ENCODE measurements around the gene PRXL2A.
A peak's percentile ranks its signal among the peaks of the same experiment; 100 is the strongest.

PRXL2A gene

DNA sequence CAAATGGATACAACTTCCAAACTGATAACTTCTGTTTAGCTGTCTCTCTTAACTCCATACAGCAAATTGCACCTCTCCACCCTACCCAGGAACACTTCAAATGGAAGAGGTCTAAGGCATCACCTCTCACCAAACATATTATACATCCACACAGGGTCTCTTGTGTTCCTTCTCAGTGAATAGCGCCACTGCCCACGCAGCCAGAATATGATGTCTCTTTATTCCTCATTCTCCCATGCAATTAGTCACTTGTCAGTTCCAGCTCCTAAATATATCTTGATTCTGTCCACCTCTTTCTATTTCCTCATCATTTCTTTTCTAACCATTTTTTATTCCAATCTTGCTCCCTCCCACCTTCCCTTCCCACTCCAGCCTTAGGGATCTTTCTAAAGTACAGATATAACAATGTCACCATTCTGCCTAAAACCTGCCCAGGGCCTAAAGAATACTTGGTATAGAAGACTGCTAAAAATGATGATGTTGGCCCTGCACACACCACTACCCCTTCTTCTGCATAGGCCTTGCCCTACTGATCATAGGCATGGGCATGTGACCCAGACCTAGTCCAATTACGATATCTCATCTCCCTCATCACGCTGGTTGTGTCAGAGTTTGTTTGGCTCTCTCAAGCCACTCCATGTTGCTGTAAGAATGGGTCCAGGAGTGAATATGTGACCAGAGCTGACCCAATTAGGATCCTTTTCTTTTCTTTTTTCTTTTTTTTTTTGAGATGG, 40.0 kb downstream of the PRXL2A start:
- Histone ChIP-seq H3K4me1 (ENCODE audit: control insufficient read depth, insufficient read depth, low read length) (no peaks in the 10 kb centered on the region), H3K4me2 (ENCODE audit: low read length) (no peak overlapping the region), H3K9me3 (replicated peaks; ENCODE audit: low read length) (no peaks in the 10 kb centered on the region), H3K9ac (ENCODE audit: low read depth, low read length) (no peak overlapping the region), H3K36me3 (ENCODE audit: insufficient read depth, low read length) (no peaks in the 10 kb centered on the region), H3K4me3 (ENCODE audit: low read length) (no peak overlapping the region), H3K27me3 (ENCODE audit: control insufficient read depth, insufficient read depth, low read length) (peaks cover 37% of the 10 kb centered on the region)

- Histone ChIP-seq H3K4me3 (ENCODE audit: low read length) (no peak overlapping the region), H3K4me1 (ENCODE audit: control insufficient read depth, insufficient read depth, low read length) (no peaks in the 10 kb centered on the region), H3K4me2 (ENCODE audit: low read length) (no peak overlapping the region), H3K36me3 (ENCODE audit: insufficient read depth, low read length) (no peaks in the 10 kb centered on the region), H3K27me3 (ENCODE audit: control insufficient read depth, insufficient read depth, low read length) (peaks cover 37% of the 10 kb centered on the region), H3K9ac (ENCODE audit: low read depth, low read length) (no peak overlapping the region), H3K9me3 (replicated peaks; ENCODE audit: low read length) (no peaks in the 10 kb centered on the region)
Measured at GRCh38 chr10:80449520-80449919, 41.2 kb downstream of the PRXL2A start.

- H3K4me2 ChIP-seq (ENCODE audit: low read length), result no peak overlapping the region
- H3K4me3 ChIP-seq (ENCODE audit: low read length), result no peak overlapping the region
- H3K4me1 ChIP-seq (ENCODE audit: control insufficient read depth, insufficient read depth, low read length), result peaks cover 8% of the 10 kb centered on the region
- no peaks in the 10 kb centered on the region for H3K36me3 ChIP-seq (ENCODE audit: insufficient read depth, low read length)
- no peaks in the 10 kb centered on the region for H3K9me3 ChIP-seq (replicated peaks; ENCODE audit: low read length)
- no peak overlapping the region for H3K9ac ChIP-seq (ENCODE audit: low read depth, low read length)
- H3K27me3 ChIP-seq (ENCODE audit: control insufficient read depth, insufficient read depth, low read length), result peaks cover 32% of the 10 kb centered on the region
Measured at GRCh38 chr10:80451132-80451531, 42.8 kb downstream of the PRXL2A start.

- Histone ChIP-seq H3K9me3 (replicated peaks; ENCODE audit: low read length) (no peaks in the 10 kb centered on the region), H3K27me3 (ENCODE audit: control insufficient read depth, insufficient read depth, low read length) (peaks cover 23% of the 10 kb centered on the region), H3K9ac (ENCODE audit: low read depth, low read length) (no peak overlapping the region), H3K36me3 (ENCODE audit: insufficient read depth, low read length) (no peaks in the 10 kb centered on the region), H3K4me1 (ENCODE audit: control insufficient read depth, insufficient read depth, low read length) (peaks cover 8% of the 10 kb centered on the region), H3K4me2 (ENCODE audit: low read length) (no peak overlapping the region), H3K4me3 (ENCODE audit: low read length) (no peak overlapping the region)
Measured at GRCh38 chr10:80452069-80452468, 43.7 kb downstream of the PRXL2A start.

- Histone ChIP-seq H3K9ac (ENCODE audit: low read depth, low read length) (no peak overlapping the region), H3K4me2 (ENCODE audit: low read length) (no peak overlapping the region), H3K9me3 (replicated peaks; ENCODE audit: low read length) (no peaks in the 10 kb centered on the region), H3K4me3 (ENCODE audit: low read length) (no peak overlapping the region), H3K4me1 (ENCODE audit: control insufficient read depth, insufficient read depth, low read length) (peaks cover 8% of the 10 kb centered on the region), H3K36me3 (ENCODE audit: insufficient read depth, low read length) (no peaks in the 10 kb centered on the region), H3K27me3 (ENCODE audit: control insufficient read depth, insufficient read depth, low read length) (peaks cover 18% of the 10 kb centered on the region)
Measured at GRCh38 chr10:80452640-80453039, 44.3 kb downstream of the PRXL2A start.

- Histone ChIP-seq H3K9me3 (replicated peaks; ENCODE audit: low read length) (no peaks in the 10 kb centered on the region), H3K36me3 (ENCODE audit: insufficient read depth, low read length) (no peaks in the 10 kb centered on the region), H3K27me3 (ENCODE audit: control insufficient read depth, insufficient read depth, low read length) (peaks cover 18% of the 10 kb centered on the region), H3K4me1 (ENCODE audit: control insufficient read depth, insufficient read depth, low read length) (peaks cover 8% of the 10 kb centered on the region), H3K9ac (ENCODE audit: low read depth, low read length) (peak overlapping the region; percentile 55), H3K4me2 (ENCODE audit: low read length) (peak overlapping the region; percentile 76), H3K4me3 (ENCODE audit: low read length) (peak overlapping the region; percentile 57)
Measured at GRCh38 chr10:80453056-80453841, 44.9 kb downstream of the PRXL2A start.

- H3K4me3 ChIP-seq (ENCODE audit: low read length), result peak within 1 kb of the TSS; percentile 88
- H3K36me3 ChIP-seq (ENCODE audit: insufficient read depth, low read length), result no peaks in the 10 kb centered on the region
- H3K9ac ChIP-seq (ENCODE audit: low read depth, low read length), result peak within 1 kb of the TSS; percentile 92
- H3K27me3 ChIP-seq (ENCODE audit: control insufficient read depth, insufficient read depth, low read length), result peaks cover 15% of the 10 kb centered on the region
- H3K4me1 ChIP-seq (ENCODE audit: control insufficient read depth, insufficient read depth, low read length), result peaks cover 15% of the 10 kb centered on the region
- peak within 1 kb of the TSS; percentile 99 for H3K4me2 ChIP-seq (ENCODE audit: low read length)
- H3K9me3 ChIP-seq (replicated peaks; ENCODE audit: low read length), result no peaks in the 10 kb centered on the region
Measured at GRCh38 chr10:80453842-80454512, 45.6 kb downstream of the PRXL2A start, which contains the start of gene TSPAN14. TSPAN14 (plus strand) TSS chr10:80454310; CDS start chr10:80489234, 34,924 bp downstream.

GRCh38 chr10:80454513-80455460, 46.4 kb downstream of the PRXL2A start:
- peak overlapping the region; percentile 92 for H3K9ac ChIP-seq (ENCODE audit: low read depth, low read length)
- H3K27me3 ChIP-seq (ENCODE audit: control insufficient read depth, insufficient read depth, low read length), result peaks cover 9% of the 10 kb centered on the region
- no peaks in the 10 kb centered on the region for H3K36me3 ChIP-seq (ENCODE audit: insufficient read depth, low read length)
- H3K4me3 ChIP-seq (ENCODE audit: low read length), result peak overlapping the region; percentile 88
- peak overlapping the region; percentile 99 for H3K4me2 ChIP-seq (ENCODE audit: low read length)
- peaks cover 23% of the 10 kb centered on the region for H3K4me1 ChIP-seq (ENCODE audit: control insufficient read depth, insufficient read depth, low read length)
- no peaks in the 10 kb centered on the region for H3K9me3 ChIP-seq (replicated peaks; ENCODE audit: low read length)

DNA sequence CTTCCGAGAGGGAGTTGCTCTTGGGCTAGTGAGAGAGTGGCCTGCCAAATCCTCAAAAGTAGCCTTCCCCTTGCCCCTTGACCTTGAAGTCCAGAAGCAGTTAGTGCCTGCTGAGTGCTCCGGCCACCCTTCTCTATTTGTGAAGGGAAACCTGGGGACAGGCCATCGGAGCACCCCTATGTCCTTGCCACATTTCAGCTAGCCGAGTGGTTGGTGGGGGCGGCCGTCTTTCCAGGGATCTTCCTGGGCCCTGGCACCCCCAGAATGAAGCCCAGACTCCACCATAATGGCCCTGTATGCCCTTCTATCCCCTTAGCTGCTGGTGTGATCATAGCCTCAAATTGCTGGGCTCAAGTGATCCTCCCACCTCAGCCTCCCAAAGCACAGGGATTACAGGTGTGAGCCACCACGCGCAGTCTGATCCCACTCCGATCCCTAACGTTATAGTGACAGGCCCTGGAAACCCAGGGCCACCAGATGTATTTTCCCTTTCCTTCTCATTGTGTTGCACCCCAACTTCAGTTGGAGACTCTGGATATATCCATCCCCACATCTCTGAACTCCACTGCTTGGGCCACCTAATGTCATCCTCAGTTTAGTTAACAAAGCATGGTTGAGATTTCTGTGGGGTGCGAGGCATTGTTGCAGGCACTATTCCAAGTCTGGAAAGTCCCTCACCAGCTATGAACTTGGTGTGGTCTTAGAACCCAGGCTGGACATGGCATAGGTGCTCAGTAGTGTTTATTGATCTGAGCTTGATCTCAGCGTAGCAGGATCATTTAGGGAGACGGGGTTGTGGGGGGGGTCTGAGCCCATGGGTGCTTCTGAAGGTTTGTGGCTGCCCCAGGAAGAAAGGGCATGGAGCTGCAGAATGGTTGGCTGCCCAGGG, 47.4 kb downstream of the PRXL2A start:
- Histone ChIP-seq H3K4me2 (ENCODE audit: low read length) (peak overlapping the region; percentile 99), H3K36me3 (ENCODE audit: insufficient read depth, low read length) (no peaks in the 10 kb centered on the region), H3K4me3 (ENCODE audit: low read length) (peak overlapping the region; percentile 88), H3K9me3 (replicated peaks; ENCODE audit: low read length) (no peaks in the 10 kb centered on the region), H3K4me1 (ENCODE audit: control insufficient read depth, insufficient read depth, low read length) (peaks cover 30% of the 10 kb centered on the region), H3K9ac (ENCODE audit: low read depth, low read length) (peak overlapping the region; percentile 92), H3K27me3 (ENCODE audit: control insufficient read depth, insufficient read depth, low read length) (peaks cover 8% of the 10 kb centered on the region)

All from skeletal muscle satellite cell (primary cell).